WTC11 (cell line): ENCODE results near the gene PADI6. TPM values are rescaled to one million over a fixed set of nuclear protein-coding genes. Genes with fewer than 3 reads are reported as not detected.
A peak's percentile ranks its signal among the peaks of the same experiment; 100 is the strongest.
"Not testable (repeated sequence)": the region's sequence is repeated elsewhere in the genome, so short reads cannot be mapped to it uniquely, and the experiment has no call there.

Experiments used
- ATAC-seq: fragments of 200-7000 bp; cut with Tn5 transposase; 2 replicates; pipeline ENCODE4 v1.10.0; 2021; ENCODE audit warnings: mild to moderate bottlenecking, moderate library complexity
- CTCF ChIA-PET: fragments of 300-600 bp; sonication (Branson Sonifier 250); formaldehyde crosslinking; loops from one replicate; lab custom pipeline; 2021; ENCODE audit warnings: antibody characterized with exemption; lab: Charles Lee
- POLR2A ChIA-PET: fragments of 350-600 bp; sonication (Branson Sonifier 250); formaldehyde crosslinking; loops from one replicate; lab custom pipeline; 2021; ENCODE audit warnings: antibody characterized with exemption; lab: Charles Lee
- DNase-seq: peaks from one replicate; pipeline ENCODE4 v3.0.0; 2021; ENCODE audit warnings: low spot score
- H3K27ac Mint-ChIP-seq: 2 replicates; pipeline ENCODE4 v1.8.0; 2021; ENCODE audit warnings: mixed read lengths
- H3K27me3 Mint-ChIP-seq: 2 replicates; pipeline ENCODE4 v1.8.0; 2021; ENCODE audit warnings: low read depth, mild to moderate bottlenecking, moderate library complexity, mixed read lengths
- H3K36me3 Mint-ChIP-seq: 2 replicates; pipeline ENCODE4 v1.8.0; 2021; ENCODE audit warnings: mixed read lengths
- H3K4me1 Mint-ChIP-seq: 2 replicates; pipeline ENCODE4 v1.8.0; 2022; ENCODE audit warnings: mixed read lengths
- H3K4me3 Mint-ChIP-seq: 2 replicates; pipeline ENCODE4 v1.8.0; 2021; ENCODE audit warnings: mild to moderate bottlenecking, moderate library complexity, mixed read lengths
- H3K9me3 Mint-ChIP-seq: 2 replicates; pipeline ENCODE4 v1.8.0; 2021; ENCODE audit warnings: mixed read lengths
- HMGA2 ChIP-seq: fragments of 250-450 bp; sonication (Bioruptor Pico); IDR thresholded peaks from 2 replicates; pipeline ENCODE4 v1.4.0; 2021; ENCODE audit warnings: mild to moderate bottlenecking, moderate library complexity
- IRF2 ChIP-seq: sonication (generic); formaldehyde crosslinking; IDR thresholded peaks from 2 replicates; pipeline ENCODE4 v1.8.0; 2022; ENCODE audit warnings: low read depth, missing genetic modification reagents, borderline replicate concordance
- JUN ChIP-seq: sonication (generic); formaldehyde crosslinking; IDR thresholded peaks from 2 replicates; pipeline ENCODE4 v1.8.0; 2023; ENCODE audit warnings: mild to moderate bottlenecking, missing genetic modification reagents
- MYBL2 ChIP-seq: sonication (generic); formaldehyde crosslinking; IDR thresholded peaks from 2 replicates; pipeline ENCODE4 v1.8.1; 2023; ENCODE audit warnings: mild to moderate bottlenecking, moderate library complexity, missing genetic modification reagents
- PRDM15 ChIP-seq: sonication (generic); formaldehyde crosslinking; IDR thresholded peaks from 2 replicates; pipeline ENCODE4 v1.8.0; 2022; ENCODE audit warnings: missing genetic modification reagents
- TP53 ChIP-seq: sonication (generic); formaldehyde crosslinking; IDR thresholded peaks from 2 replicates; pipeline ENCODE4 v1.8.1; 2023; ENCODE audit warnings: mild to moderate bottlenecking, missing genetic modification reagents
- ZBTB43 ChIP-seq: sonication (generic); formaldehyde crosslinking; IDR thresholded peaks from 2 replicates; pipeline ENCODE4 v1.8.1; 2023; ENCODE audit warnings: mild to moderate bottlenecking, missing genetic modification reagents
- ZNF232 ChIP-seq: sonication (generic); formaldehyde crosslinking; IDR thresholded peaks from 2 replicates; pipeline ENCODE4 v1.8.0; 2022; ENCODE audit warnings: mild to moderate bottlenecking, missing genetic modification reagents
- ZNF317 ChIP-seq: sonication (generic); formaldehyde crosslinking; IDR thresholded peaks from 2 replicates; pipeline ENCODE4 v1.8.1; 2023; ENCODE audit warnings: low read depth, mild to moderate bottlenecking, moderate library complexity, missing genetic modification reagents, borderline replicate concordance
- ZNF396 ChIP-seq: fragments of 250-450 bp; sonication (Bioruptor Pico); IDR thresholded peaks from 2 replicates; pipeline ENCODE4 v1.8.0; 2021; ENCODE audit warnings: mild to moderate bottlenecking, moderate library complexity, borderline replicate concordance
- ZNF425 ChIP-seq: fragments of 250-450 bp; sonication (Bioruptor Pico); conservative IDR thresholded peaks from 2 replicates; pipeline ENCODE4 v1.9.0; 2021; ENCODE audit warnings: mild to moderate bottlenecking
- ZNF671 ChIP-seq: fragments of 250-450 bp; sonication (Bioruptor Pico); IDR thresholded peaks from 2 replicates; pipeline ENCODE4 v1.8.0; 2021; ENCODE audit warnings: mild to moderate bottlenecking
- total RNA-seq: library from RNA; stranded (reverse); gene quantifications from 3 replicates; pipeline ENCODE4 v1.2.3, GENCODE V29; 2021
- TF ChIP-seq, protein P1 (sequence below): sonication (generic); formaldehyde crosslinking; IDR thresholded peaks from 2 replicates; pipeline ENCODE4 v1.8.1; 2023; ENCODE audit warnings: mild to moderate bottlenecking, missing genetic modification reagents, borderline replicate concordance
- TF ChIP-seq, protein P2 (sequence below): fragments of 250-450 bp; sonication (Bioruptor Pico); IDR thresholded peaks from 2 replicates; pipeline ENCODE4 v1.9.0; 2021; ENCODE audit warnings: mild to moderate bottlenecking, borderline replicate concordance
- TF ChIP-seq, protein P3 (sequence below): fragments of 250-450 bp; sonication (Bioruptor Pico); IDR thresholded peaks from 2 replicates; pipeline ENCODE4 v2.1.2; 2022; ENCODE audit warnings: mild to moderate bottlenecking, moderate library complexity

Gene PADI6
- total RNA-seq, 1 experiment from 2014 or later: not detected

- H3K4me3 Mint-ChIP-seq, H3K27me3 Mint-ChIP-seq, CTCF ChIA-PET, H3K9me3 Mint-ChIP-seq, DNase-seq, POLR2A ChIA-PET, ATAC-seq: not testable (repeated sequence)
- Mint-ChIP-seq H3K4me1 (peaks cover 46% of the 10 kb centered on the region), H3K27ac (peak overlapping the region; percentile 66), H3K36me3 (peaks cover 60% of the 10 kb centered on the region)
Observed at GRCh38 chr1:17407786-17408514, 36.0 kb downstream of the PADI6 start.

DNA sequence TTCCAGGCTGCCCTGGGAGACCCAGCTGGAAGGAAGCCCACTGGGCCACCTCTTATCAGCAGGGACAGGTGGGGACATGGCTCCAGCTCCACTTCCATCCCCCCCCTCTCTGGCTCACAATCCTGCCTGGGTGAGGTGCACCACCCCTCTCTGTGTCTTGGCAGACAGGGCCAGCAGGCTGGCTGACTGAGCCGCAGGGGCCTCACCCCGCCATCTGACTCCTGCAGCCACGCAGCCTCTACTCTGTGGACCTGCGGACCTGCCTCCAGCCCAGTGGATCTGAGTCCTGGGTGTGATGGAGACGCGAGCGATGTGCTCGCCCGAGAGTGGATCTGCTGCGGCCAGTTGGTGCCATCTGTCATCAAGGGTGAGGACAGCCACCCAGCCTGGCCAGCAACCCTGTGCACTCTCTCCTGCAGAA, 37.4 kb downstream of the PADI6 start:
- H3K27ac Mint-ChIP-seq: peak overlapping the region; percentile 93
- H3K4me1 Mint-ChIP-seq: peaks cover 42% of the 10 kb centered on the region
- peaks cover 74% of the 10 kb centered on the region for H3K36me3 Mint-ChIP-seq
- no peaks in the 10 kb centered on the region for H3K9me3 Mint-ChIP-seq
- no peaks in the 10 kb centered on the region for H3K27me3 Mint-ChIP-seq
- TF ChIP-seq, protein P1, sequence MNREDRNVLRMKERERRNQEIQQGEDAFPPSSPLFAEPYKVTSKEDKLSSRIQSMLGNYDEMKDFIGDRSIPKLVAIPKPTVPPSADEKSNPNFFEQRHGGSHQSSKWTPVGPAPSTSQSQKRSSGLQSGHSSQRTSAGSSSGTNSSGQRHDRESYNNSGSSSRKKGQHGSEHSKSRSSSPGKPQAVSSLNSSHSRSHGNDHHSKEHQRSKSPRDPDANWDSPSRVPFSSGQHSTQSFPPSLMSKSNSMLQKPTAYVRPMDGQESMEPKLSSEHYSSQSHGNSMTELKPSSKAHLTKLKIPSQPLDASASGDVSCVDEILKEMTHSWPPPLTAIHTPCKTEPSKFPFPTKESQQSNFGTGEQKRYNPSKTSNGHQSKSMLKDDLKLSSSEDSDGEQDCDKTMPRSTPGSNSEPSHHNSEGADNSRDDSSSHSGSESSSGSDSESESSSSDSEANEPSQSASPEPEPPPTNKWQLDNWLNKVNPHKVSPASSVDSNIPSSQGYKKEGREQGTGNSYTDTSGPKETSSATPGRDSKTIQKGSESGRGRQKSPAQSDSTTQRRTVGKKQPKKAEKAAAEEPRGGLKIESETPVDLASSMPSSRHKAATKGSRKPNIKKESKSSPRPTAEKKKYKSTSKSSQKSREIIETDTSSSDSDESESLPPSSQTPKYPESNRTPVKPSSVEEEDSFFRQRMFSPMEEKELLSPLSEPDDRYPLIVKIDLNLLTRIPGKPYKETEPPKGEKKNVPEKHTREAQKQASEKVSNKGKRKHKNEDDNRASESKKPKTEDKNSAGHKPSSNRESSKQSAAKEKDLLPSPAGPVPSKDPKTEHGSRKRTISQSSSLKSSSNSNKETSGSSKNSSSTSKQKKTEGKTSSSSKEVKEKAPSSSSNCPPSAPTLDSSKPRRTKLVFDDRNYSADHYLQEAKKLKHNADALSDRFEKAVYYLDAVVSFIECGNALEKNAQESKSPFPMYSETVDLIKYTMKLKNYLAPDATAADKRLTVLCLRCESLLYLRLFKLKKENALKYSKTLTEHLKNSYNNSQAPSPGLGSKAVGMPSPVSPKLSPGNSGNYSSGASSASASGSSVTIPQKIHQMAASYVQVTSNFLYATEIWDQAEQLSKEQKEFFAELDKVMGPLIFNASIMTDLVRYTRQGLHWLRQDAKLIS (CRISPR knock-in tag): no peak
- TF ChIP-seq ZNF232 (CRISPR knock-in tag): no peak
- TF ChIP-seq, protein P2, sequence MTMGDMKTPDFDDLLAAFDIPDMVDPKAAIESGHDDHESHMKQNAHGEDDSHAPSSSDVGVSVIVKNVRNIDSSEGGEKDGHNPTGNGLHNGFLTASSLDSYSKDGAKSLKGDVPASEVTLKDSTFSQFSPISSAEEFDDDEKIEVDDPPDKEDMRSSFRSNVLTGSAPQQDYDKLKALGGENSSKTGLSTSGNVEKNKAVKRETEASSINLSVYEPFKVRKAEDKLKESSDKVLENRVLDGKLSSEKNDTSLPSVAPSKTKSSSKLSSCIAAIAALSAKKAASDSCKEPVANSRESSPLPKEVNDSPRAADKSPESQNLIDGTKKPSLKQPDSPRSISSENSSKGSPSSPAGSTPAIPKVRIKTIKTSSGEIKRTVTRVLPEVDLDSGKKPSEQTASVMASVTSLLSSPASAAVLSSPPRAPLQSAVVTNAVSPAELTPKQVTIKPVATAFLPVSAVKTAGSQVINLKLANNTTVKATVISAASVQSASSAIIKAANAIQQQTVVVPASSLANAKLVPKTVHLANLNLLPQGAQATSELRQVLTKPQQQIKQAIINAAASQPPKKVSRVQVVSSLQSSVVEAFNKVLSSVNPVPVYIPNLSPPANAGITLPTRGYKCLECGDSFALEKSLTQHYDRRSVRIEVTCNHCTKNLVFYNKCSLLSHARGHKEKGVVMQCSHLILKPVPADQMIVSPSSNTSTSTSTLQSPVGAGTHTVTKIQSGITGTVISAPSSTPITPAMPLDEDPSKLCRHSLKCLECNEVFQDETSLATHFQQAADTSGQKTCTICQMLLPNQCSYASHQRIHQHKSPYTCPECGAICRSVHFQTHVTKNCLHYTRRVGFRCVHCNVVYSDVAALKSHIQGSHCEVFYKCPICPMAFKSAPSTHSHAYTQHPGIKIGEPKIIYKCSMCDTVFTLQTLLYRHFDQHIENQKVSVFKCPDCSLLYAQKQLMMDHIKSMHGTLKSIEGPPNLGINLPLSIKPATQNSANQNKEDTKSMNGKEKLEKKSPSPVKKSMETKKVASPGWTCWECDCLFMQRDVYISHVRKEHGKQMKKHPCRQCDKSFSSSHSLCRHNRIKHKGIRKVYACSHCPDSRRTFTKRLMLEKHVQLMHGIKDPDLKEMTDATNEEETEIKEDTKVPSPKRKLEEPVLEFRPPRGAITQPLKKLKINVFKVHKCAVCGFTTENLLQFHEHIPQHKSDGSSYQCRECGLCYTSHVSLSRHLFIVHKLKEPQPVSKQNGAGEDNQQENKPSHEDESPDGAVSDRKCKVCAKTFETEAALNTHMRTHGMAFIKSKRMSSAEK (CRISPR knock-in tag): no peak
- no peak for TF ChIP-seq JUN
- TF ChIP-seq ZNF317: no peak
- TF ChIP-seq, protein P3, sequence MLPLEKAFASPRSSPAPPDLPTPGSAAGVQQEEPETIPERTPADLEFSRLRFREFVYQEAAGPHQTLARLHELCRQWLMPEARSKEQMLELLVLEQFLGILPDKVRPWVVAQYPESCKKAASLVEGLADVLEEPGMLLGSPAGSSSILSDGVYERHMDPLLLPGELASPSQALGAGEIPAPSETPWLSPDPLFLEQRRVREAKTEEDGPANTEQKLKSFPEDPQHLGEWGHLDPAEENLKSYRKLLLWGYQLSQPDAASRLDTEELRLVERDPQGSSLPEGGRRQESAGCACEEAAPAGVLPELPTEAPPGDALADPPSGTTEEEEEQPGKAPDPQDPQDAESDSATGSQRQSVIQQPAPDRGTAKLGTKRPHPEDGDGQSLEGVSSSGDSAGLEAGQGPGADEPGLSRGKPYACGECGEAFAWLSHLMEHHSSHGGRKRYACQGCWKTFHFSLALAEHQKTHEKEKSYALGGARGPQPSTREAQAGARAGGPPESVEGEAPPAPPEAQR (CRISPR knock-in tag): no peak
- no peak for TF ChIP-seq ZBTB43 (CRISPR knock-in tag)
- TF ChIP-seq ZNF396 (CRISPR knock-in tag): no peak
- TF ChIP-seq PRDM15 (CRISPR knock-in tag): no peak
- TF ChIP-seq IRF2: no peak
- TF ChIP-seq MYBL2: no peak
- no peak for TF ChIP-seq ZNF425 (CRISPR knock-in tag)
- no peak for TF ChIP-seq HMGA2
- no peak for TF ChIP-seq TP53 (CRISPR knock-in tag)
- no peak for TF ChIP-seq ZNF671 (CRISPR knock-in tag)
- ATAC-seq (no peak), DNase-seq (no peak)
- POLR2A ChIA-PET: no interaction called here
- CTCF ChIA-PET: no interaction called here
- no peak overlapping the region for H3K4me3 Mint-ChIP-seq
